K562 (cell line): Measurements from ENCODE around the gene TTLL11. TPM values are rescaled to one million over a fixed set of nuclear protein-coding genes. Genes with fewer than 3 reads are reported as not detected.

Experiments
- ATAC-seq: fragments of 200-7000 bp; cut with Tn5 transposase; 3 replicates; pipeline ENCODE4 v1.9.1; 2020; ENCODE audit warnings: moderate library complexity
- BruUV-seq: library from RNA; stranded (reverse); fragments of 400-500 nt; replicated peaks from 2 replicates; lab custom pipeline; 2021; lab: Mats Ljungman, UMichigan
- CTCF ChIA-PET: fragments of 300-600 bp; formaldehyde crosslinking; extraction: SDS; loops from one replicate; lab custom pipeline; 2021; ENCODE audit warnings: low intra/inter-chr PET ratio; lab: Yijun Ruan, JAX
- POLR2A ChIA-PET: fragments of 300-600, 350-650 bp; sonication (Branson Sonifier 250); formaldehyde crosslinking; extraction: SDS; loops from one replicate; lab custom pipeline; 2021; ENCODE audit warnings: antibody characterized with exemption, inconsistent platforms; lab: Yijun Ruan, JAX
- DNase-seq, 4 experiments: peaks; one replicate each; pipeline versions ENCODE4 v3.0.0 to v3.0.0-alpha.2; 2011 to 2018; ENCODE audit warnings: low spot score in 3 of 4, mixed read lengths in 3 of 4; ENCODE audit errors: extremely low read depth in 1 of 4
- FAIRE-seq: peaks from 2 replicates; lab custom pipeline; 2011; peaks lifted over from hg19 to GRCh38; lab: Jason Lieb, UNC
- H2AFZ ChIP-seq: 2 replicates; pipeline ENCODE4 v1.6.0; 2011; ENCODE audit warnings: low read depth, low read length, control low read depth, inconsistent platforms
- H3K27ac ChIP-seq: fragments of 200-600 bp; 3 replicates; pipeline ENCODE4 v1.8.0; 2011; ENCODE audit warnings: low read depth, mild to moderate bottlenecking, control low read depth, inconsistent platforms, low read length, moderate library complexity, mixed read lengths; ENCODE audit errors: extremely low read depth
- H3K27me3 ChIP-seq, 2 experiments: fragments of 300-600 bp in 1 of 2; 2 replicates in 1 of 2; 3 replicates in 1 of 2; pipeline versions ENCODE4 v1.6.0 to v1.8.0; 2011; ENCODE audit warnings: inconsistent platforms in 2 of 2, low read length in 2 of 2, mild to moderate bottlenecking in 1 of 2, mixed read lengths in 1 of 2, moderate library complexity in 1 of 2; ENCODE audit not compliant: control insufficient read depth in 2 of 2, insufficient read depth in 2 of 2
- H3K36me3 ChIP-seq: fragments of 300-600 bp; 3 replicates; pipeline ENCODE4 v1.8.0; 2011; ENCODE audit warnings: mild to moderate bottlenecking, low read length, inconsistent platforms; ENCODE audit not compliant: control insufficient read depth, insufficient read depth
- H3K4me1 ChIP-seq, 2 experiments: fragments of 200-600 bp in 1 of 2; replicated peaks in 1 of 2; 2 replicates in 1 of 2; 3 replicates in 1 of 2; pipeline versions ENCODE4 v1.5.1 to v1.8.0; 2011; ENCODE audit warnings: inconsistent platforms in 2 of 2, low read length in 2 of 2, mild to moderate bottlenecking in 1 of 2, mixed read lengths in 1 of 2, moderate library complexity in 1 of 2; ENCODE audit not compliant: control insufficient read depth in 2 of 2, insufficient read depth in 2 of 2
- H3K4me2 ChIP-seq: 2 replicates; pipeline ENCODE4 v1.6.1; 2011; ENCODE audit warnings: low read length, control low read depth, inconsistent platforms, mixed read lengths; ENCODE audit not compliant: insufficient read depth
- H3K4me3 ChIP-seq: fragments of 200-600 bp; sonication (generic), shearing (Covaris generic); 2 replicates; pipeline ENCODE4 v1.5.1; 2016; ENCODE audit warnings: control low read depth, inconsistent platforms
- H3K79me2 ChIP-seq: fragments of 200-600 bp; 3 replicates; pipeline ENCODE4 v1.8.0; 2011; ENCODE audit warnings: low read length, inconsistent platforms; ENCODE audit not compliant: control insufficient read depth, insufficient read depth
- H3K9ac ChIP-seq, 2 experiments: 2 replicates each; pipeline versions ENCODE4 v1.6.0 to v1.6.1; 2011; ENCODE audit warnings: low read depth in 2 of 2, low read length in 2 of 2, control low read depth in 1 of 2, inconsistent platforms in 1 of 2, mild to moderate bottlenecking in 1 of 2, mixed read lengths in 1 of 2; ENCODE audit not compliant: insufficient read depth in 1 of 2
- H3K9me1 ChIP-seq: one replicate; pipeline ENCODE4 v1.6.0; 2011; ENCODE audit warnings: inconsistent platforms, mild to moderate bottlenecking, low read length, moderate library complexity; ENCODE audit not compliant: control insufficient read depth, insufficient read depth
- H3K9me3 ChIP-seq: replicated peaks from 2 replicates; pipeline ENCODE4 v1.5.1; 2011; ENCODE audit warnings: low read depth, low read length, inconsistent platforms; ENCODE audit not compliant: control insufficient read depth, insufficient read depth
- H4K20me1 ChIP-seq: replicated peaks from 2 replicates; pipeline ENCODE4 v1.6.1; 2011; ENCODE audit warnings: low read length, inconsistent platforms, mixed read lengths; ENCODE audit not compliant: control insufficient read depth, insufficient read depth
- ATF7 ChIP-seq: fragments of 450-650 bp; IDR thresholded peaks from 2 replicates; pipeline ENCODE4 v1.7.1; 2014; ENCODE audit warnings: mild to moderate bottlenecking, moderate library complexity
- DPF2 ChIP-seq: fragments of 450-650 bp; IDR thresholded peaks from 2 replicates; pipeline ENCODE4 v1.6.1; 2016
- ILK ChIP-seq: fragments of 450-650 bp; IDR thresholded peaks from 2 replicates; pipeline ENCODE4 v1.6.1; 2016; ENCODE audit warnings: missing genetic modification characterization, low read depth, mild to moderate bottlenecking, missing compliant biosample characterization, moderate library complexity, borderline replicate concordance
- JUNB ChIP-seq: fragments of 450-650 bp; formaldehyde crosslinking; conservative IDR thresholded peaks from 2 replicates; pipeline ENCODE4 v1.4.0; 2020; ENCODE audit warnings: mild to moderate bottlenecking
- NFE2 ChIP-seq: IDR thresholded peaks from 2 replicates; pipeline ENCODE4 v1.6.1; 2014; ENCODE audit warnings: antibody characterized with exemption, low read depth
- SAP30 ChIP-seq: fragments of 200-600 bp; sonication (generic); IDR thresholded peaks from 2 replicates; pipeline ENCODE4 v1.6.1; 2012; ENCODE audit warnings: borderline replicate concordance, low read depth, mild to moderate bottlenecking, moderate library complexity, low read length, control low read depth, inconsistent platforms; ENCODE audit not compliant: insufficient read depth, poor library complexity, severe bottlenecking
- SETDB1 ChIP-seq: IDR thresholded peaks from one replicate; pipeline ENCODE4 v1.6.1; 2012; ENCODE audit warnings: low read length, control low read depth, inconsistent platforms
- SOX6 ChIP-seq: fragments of 450-650 bp; IDR thresholded peaks from 2 replicates; pipeline ENCODE4 v1.6.1; 2014; ENCODE audit warnings: mild to moderate bottlenecking
- STAT5B ChIP-seq: fragments of 250-450 bp; sonication (Bioruptor Pico); IDR thresholded peaks from 2 replicates; pipeline ENCODE4 v1.8.0; 2021; ENCODE audit warnings: mild to moderate bottlenecking, inconsistent platforms
- ZKSCAN1 ChIP-seq: fragments of 150-350 bp; IDR thresholded peaks from 2 replicates; pipeline ENCODE4 v1.6.1; 2016; ENCODE audit warnings: low read depth, low read length
- ZNF316 ChIP-seq: fragments of 450-650 bp; IDR thresholded peaks from 2 replicates; pipeline ENCODE4 v1.6.1; 2016
- WGBS: fragments of 100-300 bp; shearing (Covaris generic); methylation state at CpG from one replicate; pipeline ENCODE4 v1.1.6; 2016; ENCODE audit warnings: low coverage, mixed read lengths; ENCODE audit not compliant: insufficient coverage; ENCODE audit errors: missing lambda C conversion rate; 5-methylcytosine and 5-hydroxymethylcytosine counted together
- in situ Hi-C: fragments of 300-500 bp; cut with MboI; formaldehyde crosslinking; loops from 4 replicates; pipeline ENCODE4 v1.15.0; 2018; ENCODE audit warnings: inconsistent platforms, mixed read lengths
- intact Hi-C: fragments of 100-400 bp; cut with micrococcal nuclease; formaldehyde crosslinking; loops from 2 replicates; pipeline ENCODE4 v1.14.2; 2022
- polyA plus RNA-seq, 8 experiments: library from polyadenylated mRNA; depleted of rRNA in 4 of 8; stranded (reverse) in 5 of 8; unstranded in 3 of 8; fragments of >200 nt; fragmentation: Nextera tagmentation in 2 of 8; fragmentation: Illumina TruSeq in 1 of 8; extraction: Ambion mirVana in 2 of 8; extraction: Trizol in 1 of 8; gene quantifications; 2 replicates each; pipeline versions ENCODE4 v1.2.1 to v1.2.3, GENCODE V29; 2011 to 2014; ENCODE audit warnings: inconsistent platforms in 1 of 8, missing spikeins in 1 of 8
- total RNA-seq, 7 experiments: library from RNA; depleted of rRNA in 6 of 7; stranded (reverse); fragments of >200 nt in 6 of 7; fragmentation: Illumina TruSeq in 2 of 7; extraction: Trizol in 2 of 7; gene quantifications; 2 replicates each; pipeline versions ENCODE4 v1.2.1 to v1.2.3, GENCODE V29; 2011 to 2021; ENCODE audit warnings: low replicate concordance in 1 of 7
- TF ChIP-seq, protein P1 (sequence below): fragments of 250-450 bp; sonication (Bioruptor Pico); IDR thresholded peaks from 2 replicates; pipeline ENCODE4 v1.5.0; 2021; ENCODE audit warnings: mild to moderate bottlenecking, moderate library complexity
- TF ChIP-seq, protein P2 (sequence below): fragments of 200-400 bp; formaldehyde crosslinking; IDR thresholded peaks from 2 replicates; pipeline ENCODE4 v1.6.1; 2017; ENCODE audit warnings: mild to moderate bottlenecking, low read depth, low read length, moderate library complexity
- TF ChIP-seq, protein P3 (sequence below): fragments of 250-450 bp; sonication (Bioruptor Pico); IDR thresholded peaks from 2 replicates; pipeline ENCODE4 v1.8.0; 2021; ENCODE audit warnings: mild to moderate bottlenecking, moderate library complexity

TTLL11 gene
- total and polyA plus RNA-seq, 9 of the 15 experiments (the other 6 are each of a cell fraction or from before 2014, with no cell fraction given), result 0.83 to 4.4 (median 2.7) TPM

DNA sequence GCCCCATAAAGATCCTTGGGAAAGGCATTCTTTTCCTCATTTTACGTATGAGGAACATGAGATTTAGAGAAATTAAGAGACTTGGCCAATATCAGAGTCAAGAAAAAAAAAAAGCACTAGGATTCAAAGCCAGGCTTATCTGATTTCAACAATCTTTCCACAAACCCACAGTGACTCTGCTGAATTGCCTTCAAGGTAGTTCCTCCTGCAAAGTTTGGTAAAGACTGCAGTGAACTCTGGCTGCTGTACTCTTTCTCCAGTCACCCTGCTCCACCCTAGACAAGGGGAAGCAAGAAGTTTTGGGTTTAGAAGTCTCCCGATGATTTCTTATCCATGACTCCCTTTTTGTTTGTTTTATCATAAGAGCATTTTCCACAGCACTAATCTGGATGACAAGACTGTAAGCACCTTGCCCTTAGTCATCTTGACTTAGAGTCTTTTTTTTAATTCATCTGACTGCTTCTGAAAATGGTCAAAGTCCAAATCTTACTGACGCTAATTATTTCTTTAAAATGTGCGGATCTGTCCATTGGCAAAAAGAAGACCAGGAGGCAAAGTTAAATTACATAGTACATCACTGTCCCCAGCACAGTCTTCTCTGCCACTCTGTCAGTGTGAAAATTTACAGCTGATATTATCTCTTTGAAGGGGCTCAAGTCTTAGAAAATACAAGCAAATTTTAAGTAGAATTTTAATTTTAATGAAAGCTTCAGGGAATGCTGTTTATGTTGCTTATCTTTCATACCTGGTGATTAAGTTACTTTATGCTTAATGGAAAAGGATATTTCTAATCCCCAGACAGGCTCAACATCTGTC lies 180.1 kb downstream of the TTLL11 start:
- ChIA-PET POLR2A (interaction anchor here (1.2 kb wide), 1 partner anchor 12 kb away, joined by 3 read pairs; no protein-coding TSS in a partner anchor), CTCF (no interaction called here)
- in situ Hi-C loops, result no loop called here
- 0% methylated on average over 4 of the region's 4 CpGs for WGBS
- no peak overlapping the region for H3K27ac ChIP-seq
- H3K36me3 ChIP-seq, result no peaks in the 10 kb centered on the region
- FAIRE-seq (no peak), ATAC-seq (peak; percentile 62; the same call in 2 of the 3 replicates), DNase-seq (peak in 1 of 4 experiments; percentile 21)
- H3K9ac ChIP-seq, result no peak overlapping the region
- no peaks in the 10 kb centered on the region; the same call in 1 of the 2 replicates for H4K20me1 ChIP-seq
- no peaks in the 10 kb centered on the region for H3K9me1 ChIP-seq
- H3K4me3 ChIP-seq, result no peak overlapping the region
- intact Hi-C loops, result no loop called here
- H3K4me1 ChIP-seq, result peaks cover 3 to 14% of the 10 kb centered on the region in 2 experiments
- H3K79me2 ChIP-seq, result no peaks in the 10 kb centered on the region
- no TSS peak for BruUV-seq
- no peak overlapping the region for H2AFZ ChIP-seq
- H3K27me3 ChIP-seq, result peaks cover 0 to 6% of the 10 kb centered on the region in 2 experiments; a peak in 4 of 5 replicates
- no peaks in the 10 kb centered on the region for H3K9me3 ChIP-seq
- no peak overlapping the region for H3K4me2 ChIP-seq
- TF ChIP-seq STAT5B (CRISPR knock-in tag), result no peak
- TF ChIP-seq NFE2, result peak; percentile 93
- TF ChIP-seq SETDB1, result no peak
- TF ChIP-seq, protein P1, sequence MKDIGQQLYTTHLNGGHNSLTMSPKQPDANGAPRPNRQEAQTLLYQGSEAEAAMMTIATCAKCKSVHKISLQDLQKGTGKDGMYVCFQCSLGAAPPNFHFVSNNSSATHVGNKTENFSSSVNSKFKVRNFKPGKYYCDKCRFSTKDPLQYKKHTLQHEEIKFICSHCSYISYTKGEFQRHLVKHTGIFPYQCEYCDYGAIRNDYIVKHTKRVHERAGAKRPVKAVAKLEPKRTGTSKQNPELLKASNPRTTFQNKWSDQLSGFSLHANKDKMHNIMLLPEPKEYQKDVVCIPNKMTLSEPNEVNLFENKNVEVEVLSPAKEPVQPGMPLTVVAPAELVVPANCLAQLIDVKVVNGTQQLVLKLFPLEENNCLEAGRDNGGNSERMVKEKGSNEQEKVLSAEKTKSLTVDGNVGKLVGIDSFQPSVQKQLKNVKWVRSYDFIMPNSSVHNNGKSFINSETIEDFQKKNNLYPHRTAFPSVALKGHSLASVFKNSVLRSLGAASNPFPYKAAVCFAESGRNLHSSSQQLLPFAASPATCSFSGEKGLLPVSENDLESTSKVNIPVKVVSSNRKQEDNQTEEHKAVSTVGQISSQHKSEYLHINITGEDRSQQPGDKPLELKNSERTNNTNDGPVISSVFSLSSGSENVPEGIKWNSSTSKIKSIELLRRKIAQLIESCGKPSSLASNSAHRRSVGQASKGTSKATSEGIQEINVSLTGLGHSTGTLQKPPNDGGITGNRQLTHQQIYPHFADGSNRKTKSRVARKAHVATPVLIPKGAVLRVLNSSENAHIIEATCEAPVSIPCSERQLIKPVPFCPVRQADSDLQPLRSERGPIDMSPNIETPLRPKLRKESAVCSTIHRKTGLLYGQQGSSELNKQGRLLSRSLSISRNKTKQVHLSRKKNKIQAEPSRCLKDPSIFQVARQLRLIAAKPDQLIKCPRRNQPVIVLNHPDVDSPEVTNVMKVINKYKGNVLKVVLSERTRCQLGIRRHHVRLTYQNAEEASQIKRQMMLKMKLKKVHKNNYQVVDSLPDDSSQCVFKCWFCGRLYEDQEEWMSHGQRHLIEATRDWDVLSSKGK (CRISPR knock-in tag), result no peak
- TF ChIP-seq JUNB (CRISPR knock-in tag), result no peak
- 0 out of 2 replicates have a peak, but pooled peaks have one; percentile 50 for TF ChIP-seq DPF2
- no peak for TF ChIP-seq ZKSCAN1
- no peak for TF ChIP-seq ILK
- TF ChIP-seq ATF7, result no peak
- 0 out of 2 replicates have a peak, but pooled peaks have one; percentile 3 for TF ChIP-seq ZNF316
- TF ChIP-seq SOX6, result peak; percentile 36; the same call in 1 of the 2 replicates
- TF ChIP-seq, protein P2, sequence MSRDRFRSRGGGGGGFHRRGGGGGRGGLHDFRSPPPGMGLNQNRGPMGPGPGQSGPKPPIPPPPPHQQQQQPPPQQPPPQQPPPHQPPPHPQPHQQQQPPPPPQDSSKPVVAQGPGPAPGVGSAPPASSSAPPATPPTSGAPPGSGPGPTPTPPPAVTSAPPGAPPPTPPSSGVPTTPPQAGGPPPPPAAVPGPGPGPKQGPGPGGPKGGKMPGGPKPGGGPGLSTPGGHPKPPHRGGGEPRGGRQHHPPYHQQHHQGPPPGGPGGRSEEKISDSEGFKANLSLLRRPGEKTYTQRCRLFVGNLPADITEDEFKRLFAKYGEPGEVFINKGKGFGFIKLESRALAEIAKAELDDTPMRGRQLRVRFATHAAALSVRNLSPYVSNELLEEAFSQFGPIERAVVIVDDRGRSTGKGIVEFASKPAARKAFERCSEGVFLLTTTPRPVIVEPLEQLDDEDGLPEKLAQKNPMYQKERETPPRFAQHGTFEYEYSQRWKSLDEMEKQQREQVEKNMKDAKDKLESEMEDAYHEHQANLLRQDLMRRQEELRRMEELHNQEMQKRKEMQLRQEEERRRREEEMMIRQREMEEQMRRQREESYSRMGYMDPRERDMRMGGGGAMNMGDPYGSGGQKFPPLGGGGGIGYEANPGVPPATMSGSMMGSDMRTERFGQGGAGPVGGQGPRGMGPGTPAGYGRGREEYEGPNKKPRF, result no peak
- TF ChIP-seq, protein P3, sequence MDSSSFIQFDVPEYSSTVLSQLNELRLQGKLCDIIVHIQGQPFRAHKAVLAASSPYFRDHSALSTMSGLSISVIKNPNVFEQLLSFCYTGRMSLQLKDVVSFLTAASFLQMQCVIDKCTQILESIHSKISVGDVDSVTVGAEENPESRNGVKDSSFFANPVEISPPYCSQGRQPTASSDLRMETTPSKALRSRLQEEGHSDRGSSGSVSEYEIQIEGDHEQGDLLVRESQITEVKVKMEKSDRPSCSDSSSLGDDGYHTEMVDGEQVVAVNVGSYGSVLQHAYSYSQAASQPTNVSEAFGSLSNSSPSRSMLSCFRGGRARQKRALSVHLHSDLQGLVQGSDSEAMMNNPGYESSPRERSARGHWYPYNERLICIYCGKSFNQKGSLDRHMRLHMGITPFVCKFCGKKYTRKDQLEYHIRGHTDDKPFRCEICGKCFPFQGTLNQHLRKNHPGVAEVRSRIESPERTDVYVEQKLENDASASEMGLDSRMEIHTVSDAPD, result no peak
- no peak for TF ChIP-seq SAP30
